Muscle layer of duodenum (tissue), 2 donors: Measurements from ENCODE around the gene RHCG.

Source experiments
- H3K27ac ChIP-seq: one replicate; pipeline ENCODE4 v1.7.0; 2013; ENCODE audit warnings: mild to moderate bottlenecking, low read length
- H3K27me3 ChIP-seq: one replicate; pipeline ENCODE4 v1.7.0; 2013; ENCODE audit warnings: low read depth, mild to moderate bottlenecking, control low read depth, low read length
- H3K36me3 ChIP-seq, 2 donors: one replicate each; pipeline ENCODE4 v1.7.0; 2013; ENCODE audit warnings: low read length in 2 of 2, control low read depth in 1 of 2, mild to moderate bottlenecking in 1 of 2; ENCODE audit not compliant: insufficient read depth in 2 of 2, control insufficient read depth in 1 of 2
- H3K4me1 ChIP-seq, 2 donors: one replicate each; pipeline ENCODE4 v1.7.0; 2013; ENCODE audit warnings: low read length in 2 of 2, mild to moderate bottlenecking in 2 of 2, control low read depth in 1 of 2, moderate library complexity in 1 of 2; ENCODE audit not compliant: insufficient read depth in 2 of 2, control insufficient read depth in 1 of 2
- H3K4me3 ChIP-seq, 2 donors: one replicate each; pipeline ENCODE4 v1.7.0; 2013; ENCODE audit warnings: low read length in 2 of 2, low read depth in 1 of 2, mild to moderate bottlenecking in 1 of 2
- H3K9me3 ChIP-seq, 2 donors: one replicate each; pipeline ENCODE4 v1.7.0; 2013; ENCODE audit warnings: low read length in 2 of 2, control low read depth in 1 of 2, mild to moderate bottlenecking in 1 of 2; ENCODE audit not compliant: control insufficient read depth in 1 of 2
- donor health status: healthy.

RHCG gene

GRCh38 chr15:89441295-89441812 lies 55.0 kb downstream of the RHCG start:
- Histone ChIP-seq H3K4me3 (no peak overlapping the region), H3K4me1 (no peaks in the 10 kb centered on the region), H3K27ac (no peak overlapping the region), H3K27me3 (no peaks in the 10 kb centered on the region), H3K9me3 (no peaks in the 10 kb centered on the region), H3K36me3 (no peaks in the 10 kb centered on the region)

- Histone ChIP-seq H3K36me3 (no peaks in the 10 kb centered on the region), H3K27ac (no peak overlapping the region), H3K27me3 (no peaks in the 10 kb centered on the region), H3K9me3 (no peaks in the 10 kb centered on the region), H3K4me1 (no peaks in the 10 kb centered on the region), H3K4me3 (no peak overlapping the region)
Observed at GRCh38 chr15:89439764-89440163, 56.6 kb downstream of the RHCG start.

- Histone ChIP-seq H3K27ac (no peak overlapping the region), H3K4me1 (no peaks in the 10 kb centered on the region), H3K9me3 (no peaks in the 10 kb centered on the region), H3K27me3 (no peaks in the 10 kb centered on the region), H3K4me3 (no peak overlapping the region), H3K36me3 (no peaks in the 10 kb centered on the region)
Observed at GRCh38 chr15:89436560-89437311, 59.6 kb downstream of the RHCG start.

DNA sequence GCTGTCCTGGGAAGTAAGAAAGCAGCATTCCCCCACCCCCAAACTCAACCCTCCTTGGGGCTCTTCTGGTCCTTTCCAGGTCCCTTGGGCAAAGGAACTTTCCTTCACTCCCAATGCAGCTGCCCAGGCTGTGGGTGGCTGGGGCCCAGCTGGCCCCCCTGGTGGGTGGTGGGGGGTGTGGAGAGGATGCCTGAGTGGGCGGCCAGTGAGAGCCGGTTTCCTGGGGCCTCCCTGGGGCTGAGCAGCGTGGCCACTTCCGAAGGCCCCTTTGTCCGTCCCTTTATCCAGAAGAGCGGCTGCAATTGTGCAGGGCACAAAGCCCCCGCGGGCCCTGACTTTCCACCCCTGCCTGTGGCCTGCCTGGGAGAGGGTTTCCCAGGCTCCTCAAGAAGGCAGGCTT lies 61.0 kb downstream of the RHCG start:
- H3K27me3 ChIP-seq, result no peaks in the 10 kb centered on the region
- no peaks in the 10 kb centered on the region for H3K36me3 ChIP-seq
- H3K4me3 ChIP-seq, result no peak overlapping the region
- H3K4me1 ChIP-seq, result peaks cover 0 to 7% of the 10 kb centered on the region in 2 donors
- H3K27ac ChIP-seq, result no peak overlapping the region
- no peaks in the 10 kb centered on the region for H3K9me3 ChIP-seq

- Histone ChIP-seq H3K4me3 (no peak overlapping the region), H3K27me3 (no peaks in the 10 kb centered on the region), H3K9me3 (no peaks in the 10 kb centered on the region), H3K4me1 (peaks cover 0 to 7% of the 10 kb centered on the region in 2 donors), H3K27ac (no peak overlapping the region), H3K36me3 (no peaks in the 10 kb centered on the region)
Observed at GRCh38 chr15:89433686-89434085, 62.7 kb downstream of the RHCG start.

- peak overlapping the region; percentile 61 to 68 for H3K4me3 ChIP-seq
- H3K36me3 ChIP-seq, result no peaks in the 10 kb centered on the region
- no peak overlapping the region for H3K27ac ChIP-seq
- H3K9me3 ChIP-seq, result no peaks in the 10 kb centered on the region
- H3K27me3 ChIP-seq, result no peaks in the 10 kb centered on the region
- peaks cover 0 to 7% of the 10 kb centered on the region in 2 donors for H3K4me1 ChIP-seq
Observed at GRCh38 chr15:89430530-89431341, 65.6 kb downstream of the RHCG start.

GRCh38 chr15:89429986-89430385 lies 66.4 kb downstream of the RHCG start:
- no peaks in the 10 kb centered on the region for H3K9me3 ChIP-seq
- H3K4me3 ChIP-seq, result peak overlapping the region in 1 of 2 donors; percentile 61
- no peak overlapping the region for H3K27ac ChIP-seq
- H3K4me1 ChIP-seq, result peaks cover 0 to 7% of the 10 kb centered on the region in 2 donors
- H3K36me3 ChIP-seq, result no peaks in the 10 kb centered on the region
- no peaks in the 10 kb centered on the region for H3K27me3 ChIP-seq

GRCh38 chr15:89429023-89429422 lies 67.4 kb downstream of the RHCG start:
- Histone ChIP-seq H3K9me3 (no peaks in the 10 kb centered on the region), H3K27ac (no peak overlapping the region), H3K27me3 (no peaks in the 10 kb centered on the region), H3K4me1 (peaks cover 0 to 7% of the 10 kb centered on the region in 2 donors), H3K36me3 (no peaks in the 10 kb centered on the region), H3K4me3 (no peak overlapping the region)

- Histone ChIP-seq H3K4me3 (no peak overlapping the region), H3K9me3 (no peaks in the 10 kb centered on the region), H3K27ac (no peak overlapping the region), H3K4me1 (peaks cover 0 to 7% of the 10 kb centered on the region in 2 donors), H3K36me3 (no peaks in the 10 kb centered on the region), H3K27me3 (no peaks in the 10 kb centered on the region)
Observed at GRCh38 chr15:89428246-89428645, 68.1 kb downstream of the RHCG start.

DNA sequence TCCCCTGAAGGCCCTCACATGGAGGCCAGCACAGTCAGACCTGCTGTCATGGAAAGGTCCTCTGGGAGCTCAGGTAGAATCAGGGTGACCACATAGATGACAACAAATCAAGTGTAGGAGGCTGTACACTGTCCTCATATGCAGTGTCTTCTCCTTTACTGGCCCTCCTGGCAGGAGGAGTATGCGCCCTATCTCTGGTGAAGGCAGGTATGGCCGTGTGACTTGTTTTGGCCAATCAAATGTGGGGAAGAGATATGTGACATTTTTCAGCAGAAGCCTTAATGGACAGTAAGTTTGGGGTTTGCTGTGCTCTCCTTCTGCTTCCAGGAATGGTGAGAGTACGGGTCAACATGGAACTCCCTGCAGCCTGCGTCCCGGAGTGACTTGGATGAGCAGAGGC lies 69.9 kb downstream of the RHCG start:
- no peaks in the 10 kb centered on the region for H3K9me3 ChIP-seq
- no peak overlapping the region for H3K4me3 ChIP-seq
- no peaks in the 10 kb centered on the region for H3K36me3 ChIP-seq
- H3K27me3 ChIP-seq, result peaks cover 6% of the 10 kb centered on the region
- no peak overlapping the region for H3K27ac ChIP-seq
- peaks cover 0 to 7% of the 10 kb centered on the region in 2 donors for H3K4me1 ChIP-seq

- Histone ChIP-seq H3K4me1 (no peaks in the 10 kb centered on the region), H3K36me3 (no peaks in the 10 kb centered on the region), H3K4me3 (no peak overlapping the region), H3K9me3 (no peaks in the 10 kb centered on the region), H3K27ac (no peak overlapping the region), H3K27me3 (peaks cover 16% of the 10 kb centered on the region)
Observed at GRCh38 chr15:89423981-89424380, 72.4 kb downstream of the RHCG start.
